SK-N-SH (cell line): Measurements from ENCODE around the gene ARHGDIG. TPM values are rescaled to one million over a fixed set of nuclear protein-coding genes. Genes with fewer than 3 reads are reported as not detected.

Source experiments
- CTCF ChIA-PET: fragments of 300-600, 350-600 bp; formaldehyde crosslinking; extraction: SDS; loops from one replicate; lab custom pipeline; 2021; lab: Yijun Ruan, JAX
- POLR2A ChIA-PET: fragments of 350-600 bp; sonication (Branson Sonifier 250); formaldehyde crosslinking; extraction: SDS; loops from one replicate; lab custom pipeline; 2020; ENCODE audit warnings: antibody characterized with exemption, inconsistent platforms; lab: Yijun Ruan, JAX
- DNase-seq: peaks from one replicate; pipeline ENCODE4 v3.0.0; 2012
- H2AFZ ChIP-seq: fragments of 200-600 bp; sonication (generic); 2 replicates; pipeline ENCODE4 v1.8.1; 2016; ENCODE audit warnings: antibody characterized with exemption, mild to moderate bottlenecking, low read depth
- H3F3A ChIP-seq: fragments of 200-600 bp; sonication (generic); replicated peaks from 2 replicates; pipeline ENCODE3; 2016; ENCODE audit warnings: antibody characterized with exemption, mild to moderate bottlenecking; ENCODE audit not compliant: insufficient read depth
- H3K27ac ChIP-seq, 2 experiments: fragments of 200-500 bp in 1 of 2; fragments of 200-600 bp in 1 of 2; sonication (Bioruptor generic) in 1 of 2; sonication (generic), shearing (Covaris generic) in 1 of 2; 2 replicates each; pipeline versions ENCODE4 v1.5.1 to v1.6.1; 2014 to 2016; ENCODE audit warnings: low read depth in 2 of 2, inconsistent platforms in 1 of 2, low read length in 1 of 2, mild to moderate bottlenecking in 1 of 2, mixed read lengths in 1 of 2
- H3K27me3 ChIP-seq: fragments of 200-600 bp; sonication (generic), shearing (Covaris generic); 2 replicates; pipeline ENCODE4 v1.6.1; 2016; ENCODE audit warnings: mixed run types; ENCODE audit not compliant: insufficient read depth
- H3K36me3 ChIP-seq, 2 experiments: fragments of 200-500 bp in 1 of 2; fragments of 200-600 bp in 1 of 2; sonication (Bioruptor generic) in 1 of 2; sonication (generic) in 1 of 2; replicated peaks in 1 of 2; 2 replicates each; pipeline versions ENCODE3 to v1.5.1; 2014 to 2016; ENCODE audit warnings: low read length in 1 of 2, mild to moderate bottlenecking in 1 of 2; ENCODE audit not compliant: insufficient read depth in 2 of 2, control insufficient read depth in 1 of 2
- H3K4me1 ChIP-seq, 2 experiments: fragments of 200-500 bp in 1 of 2; fragments of 200-600 bp in 1 of 2; sonication (Bioruptor generic) in 1 of 2; sonication (generic), shearing (Covaris generic) in 1 of 2; 2 replicates each; pipeline versions ENCODE4 v1.5.1 to v1.6.1; 2014 to 2016; ENCODE audit warnings: low read depth in 1 of 2, low read length in 1 of 2, mixed run types in 1 of 2; ENCODE audit not compliant: insufficient read depth in 2 of 2, control insufficient read depth in 1 of 2
- H3K4me2 ChIP-seq: fragments of 200-600 bp; sonication (generic), shearing (Covaris generic); 2 replicates; pipeline ENCODE4 v1.6.1; 2017; ENCODE audit warnings: mixed run types
- H3K4me3 ChIP-seq, 2 experiments: fragments of 200-500 bp in 1 of 2; fragments of 200-600 bp in 1 of 2; sonication (Bioruptor generic) in 1 of 2; sonication (generic), shearing (Covaris generic) in 1 of 2; 2 replicates each; pipeline versions ENCODE4 v1.5.1 to v1.8.1; 2014 to 2016; ENCODE audit warnings: low read depth in 2 of 2, inconsistent platforms in 1 of 2, low read length in 1 of 2, mild to moderate bottlenecking in 1 of 2, mixed read lengths in 1 of 2, moderate library complexity in 1 of 2
- H3K79me2 ChIP-seq: fragments of 200-600 bp; sonication (generic); 2 replicates; pipeline ENCODE4 v1.8.1; 2017; ENCODE audit warnings: mild to moderate bottlenecking; ENCODE audit not compliant: insufficient read depth
- H3K9ac ChIP-seq: fragments of 200-600 bp; sonication (generic); 2 replicates; pipeline ENCODE4 v1.6.1; 2017; ENCODE audit warnings: mixed run types
- H3K9me2 ChIP-seq: fragments of 200-600 bp; sonication (generic); 2 replicates; pipeline ENCODE4 v1.6.1; 2017; ENCODE audit warnings: mixed run types
- H3K9me3 ChIP-seq: fragments of 200-600 bp; sonication (generic); 2 replicates; pipeline ENCODE4 v1.6.1; 2017; ENCODE audit warnings: mixed run types, mild to moderate bottlenecking, moderate library complexity
- H4K20me1 ChIP-seq: fragments of 200-600 bp; sonication (generic); 2 replicates; pipeline ENCODE4 v1.6.1; 2017; ENCODE audit warnings: mild to moderate bottlenecking, mixed run types; ENCODE audit not compliant: insufficient read depth
- CHD2 ChIP-seq: fragments of 150-350 bp; IDR thresholded peaks from 2 replicates; pipeline ENCODE4 v1.6.1; 2018; ENCODE audit warnings: low read length; ENCODE audit not compliant: partially characterized antibody
- ELF1 ChIP-seq: IDR thresholded peaks from 2 replicates; pipeline ENCODE4 v1.4.0; 2012
- EZH2phosphoT487 ChIP-seq: fragments of 200-600 bp; sonication (generic); IDR thresholded peaks from 2 replicates; pipeline ENCODE4 v1.6.1; 2017; ENCODE audit warnings: low read depth, mixed run types, mild to moderate bottlenecking, antibody characterized with exemption, moderate library complexity, borderline replicate concordance
- GABPA ChIP-seq: IDR thresholded peaks from 2 replicates; pipeline ENCODE4 v1.4.0; 2012; ENCODE audit warnings: low read depth, mild to moderate bottlenecking
- MXI1 ChIP-seq: IDR thresholded peaks from 2 replicates; pipeline ENCODE4 v1.6.1; 2012; ENCODE audit warnings: mild to moderate bottlenecking, low read depth, low read length, improper control_type of control experiment
- POLR2AphosphoS5 ChIP-seq: IDR thresholded peaks from 2 replicates; pipeline ENCODE4 v1.6.1; 2012; ENCODE audit warnings: low read depth, low read length
- RAD21 ChIP-seq: IDR thresholded peaks from 2 replicates; pipeline ENCODE4 v1.6.1; 2012; ENCODE audit warnings: mild to moderate bottlenecking, low read length
- RCOR1 ChIP-seq: fragments of 150-350 bp; IDR thresholded peaks from 2 replicates; pipeline ENCODE4 v1.6.1; 2017; ENCODE audit warnings: antibody characterized with exemption, low read length
- RXRA ChIP-seq: IDR thresholded peaks from 2 replicates; pipeline ENCODE4 v1.4.0; 2012; ENCODE audit warnings: low read depth, mild to moderate bottlenecking, borderline replicate concordance
- SMC3 ChIP-seq: IDR thresholded peaks from 2 replicates; pipeline ENCODE4 v1.6.1; 2012; ENCODE audit warnings: low read depth, low read length, improper control_type of control experiment
- TEAD4 ChIP-seq: IDR thresholded peaks from 2 replicates; pipeline ENCODE4 v1.4.0; 2012; ENCODE audit warnings: mild to moderate bottlenecking, borderline replicate concordance; ENCODE audit not compliant: insufficient read depth
- WGBS: methylation state at CpG from one replicate; pipeline ENCODE4 v1.1.6; 2017; ENCODE audit warnings: low lambda C conversion rate; 5-methylcytosine and 5-hydroxymethylcytosine counted together
- polyA plus RNA-seq, 3 experiments: library from polyadenylated mRNA; depleted of rRNA; stranded (reverse); fragments of >200 nt; gene quantifications; 2 replicates each; pipeline ENCODE4 v1.2.3, GENCODE V29; 2012
- TF ChIP-seq, protein P1 (sequence below): fragments of 150-350 bp; IDR thresholded peaks from 2 replicates; pipeline ENCODE4 v1.6.1; 2017; ENCODE audit warnings: antibody characterized with exemption, low read length, low read depth, borderline replicate concordance
- TF ChIP-seq, protein P2 (sequence below): IDR thresholded peaks from 2 replicates; pipeline ENCODE4 v1.4.0; 2012; ENCODE audit warnings: low read depth

ARHGDIG gene
- polyA plus RNA-seq, 1 of the 3 experiments (the other 2 are of a cell fraction) = 4.8 TPM

DNA sequence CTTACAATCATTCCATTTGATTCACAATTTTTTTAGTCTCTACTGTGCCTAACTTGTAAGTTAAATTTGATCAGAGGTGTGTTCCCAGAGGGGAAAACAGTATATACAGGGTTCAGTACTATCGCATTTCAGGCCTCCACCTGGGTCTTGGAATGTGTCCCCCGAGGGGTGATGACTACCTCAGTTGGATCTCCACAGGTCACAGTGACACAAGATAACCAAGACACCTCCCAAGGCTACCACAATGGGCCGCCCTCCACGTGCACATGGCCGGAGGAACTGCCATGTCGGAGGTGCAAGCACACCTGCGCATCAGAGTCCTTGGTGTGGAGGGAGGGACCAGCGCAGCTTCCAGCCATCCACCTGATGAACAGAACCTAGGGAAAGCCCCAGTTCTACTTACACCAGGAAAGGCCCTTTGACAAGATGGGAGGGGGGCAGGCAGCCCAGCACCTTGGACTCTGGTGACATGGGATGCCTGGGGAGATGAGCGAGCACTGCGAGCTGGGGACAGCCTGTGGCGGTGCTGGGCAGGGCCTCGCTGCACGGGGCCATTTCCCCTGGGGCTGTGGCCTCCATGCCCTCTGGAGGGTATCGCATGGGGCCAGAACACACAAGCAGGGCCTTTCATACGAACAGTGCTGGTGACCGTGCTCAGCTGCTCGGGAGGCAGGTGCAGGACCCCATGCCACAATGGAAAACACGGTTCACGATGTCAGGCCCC, 36.5 kb downstream of the ARHGDIG start:
- H3K79me2 ChIP-seq = peaks cover 60% of the 10 kb centered on the region
- peaks cover 0 to 26% of the 10 kb centered on the region in 2 experiments for H3K36me3 ChIP-seq
- no peaks in the 10 kb centered on the region for H3K27me3 ChIP-seq
- H3F3A ChIP-seq = no peaks in the 10 kb centered on the region
- 97% methylated on average over 11 of the region's 19 CpGs for WGBS
- CTCF ChIA-PET = interaction anchor here (1.3 kb wide), 1 partner anchor 11 kb away, joined by 4 read pairs; no protein-coding TSS in a partner anchor
- H3K9me3 ChIP-seq = no peaks in the 10 kb centered on the region
- POLR2A ChIA-PET = no interaction called here
- no peak overlapping the region for H3K9ac ChIP-seq
- H3K4me3 ChIP-seq = no peak overlapping the region
- no peak for DNase-seq
- H3K27ac ChIP-seq = no peak overlapping the region
- H3K4me2 ChIP-seq = no peak overlapping the region
- no peaks in the 10 kb centered on the region for H3K9me2 ChIP-seq
- TF ChIP-seq GABPA (no peak), POLR2AphosphoS5 (no peak), ELF1 (no peak), RCOR1 (no peak), RXRA (no peak), SMC3 (no peak), TEAD4 (no peak)
- H3K4me1 ChIP-seq = peaks cover 0 to 21% of the 10 kb centered on the region in 2 experiments; a peak in 1 of 4 replicates
- no peak overlapping the region for H2AFZ ChIP-seq
- peaks cover 58% of the 10 kb centered on the region for H4K20me1 ChIP-seq

DNA sequence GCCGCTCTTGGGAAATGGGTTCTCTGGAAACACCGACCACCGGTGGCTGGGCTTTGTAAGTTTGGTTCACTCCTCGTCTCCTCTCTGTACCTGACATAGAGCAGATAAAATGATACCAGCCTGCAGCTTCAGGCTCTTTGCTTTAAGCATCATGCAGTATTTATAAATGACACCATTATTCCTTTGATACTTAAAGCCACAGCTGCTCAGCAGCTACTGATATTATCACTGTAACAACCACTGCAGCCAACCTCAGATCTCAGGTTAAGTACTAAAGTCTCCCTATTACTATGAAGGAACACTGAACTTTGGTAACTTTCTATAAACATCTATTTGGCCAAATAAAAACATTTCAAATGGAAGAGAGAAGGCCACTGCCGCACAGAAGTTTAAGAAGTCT, 37.2 kb downstream of the ARHGDIG start:
- Histone ChIP-seq H3K27me3 (no peaks in the 10 kb centered on the region), H4K20me1 (peaks cover 65% of the 10 kb centered on the region), H3K36me3 (peaks cover 0 to 20% of the 10 kb centered on the region in 2 experiments), H3K9me2 (no peaks in the 10 kb centered on the region), H3K4me3 (no peak overlapping the region)
- DNase-seq = no peak
- ChIA-PET POLR2A (no interaction called here), CTCF (interaction anchor here (1.3 kb wide), 1 partner anchor 12 kb away, joined by 4 read pairs; no protein-coding TSS in a partner anchor)
- WGBS = 93% methylated on average over 4 of the region's 5 CpGs
- TF ChIP-seq, protein P1, sequence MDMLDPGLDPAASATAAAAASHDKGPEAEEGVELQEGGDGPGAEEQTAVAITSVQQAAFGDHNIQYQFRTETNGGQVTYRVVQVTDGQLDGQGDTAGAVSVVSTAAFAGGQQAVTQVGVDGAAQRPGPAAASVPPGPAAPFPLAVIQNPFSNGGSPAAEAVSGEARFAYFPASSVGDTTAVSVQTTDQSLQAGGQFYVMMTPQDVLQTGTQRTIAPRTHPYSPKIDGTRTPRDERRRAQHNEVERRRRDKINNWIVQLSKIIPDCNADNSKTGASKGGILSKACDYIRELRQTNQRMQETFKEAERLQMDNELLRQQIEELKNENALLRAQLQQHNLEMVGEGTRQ = no peak
- TF ChIP-seq MXI1 (no peak), TEAD4 (no peak), CHD2 (no peak), RAD21 (no peak), EZH2phosphoT487 (no peak)
- TF ChIP-seq, protein P2, sequence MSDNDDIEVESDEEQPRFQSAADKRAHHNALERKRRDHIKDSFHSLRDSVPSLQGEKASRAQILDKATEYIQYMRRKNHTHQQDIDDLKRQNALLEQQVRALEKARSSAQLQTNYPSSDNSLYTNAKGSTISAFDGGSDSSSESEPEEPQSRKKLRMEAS = no peak
- TF ChIP-seq, all 33 proteins: peak for 0
- no peaks in the 10 kb centered on the region for H3K9me3 ChIP-seq
- H3K79me2 ChIP-seq = peaks cover 61% of the 10 kb centered on the region
- H2AFZ ChIP-seq = no peak overlapping the region
- H3K27ac ChIP-seq = no peak overlapping the region
- no peak overlapping the region for H3K9ac ChIP-seq
- peaks cover 0 to 25% of the 10 kb centered on the region in 2 experiments; a peak in 1 of 4 replicates for H3K4me1 ChIP-seq
- no peaks in the 10 kb centered on the region for H3F3A ChIP-seq
- no peak overlapping the region for H3K4me2 ChIP-seq
